Stimulated activated memory B cell treated with anti-CD40 and anti-IgM and Interleukin-4, amounts not matched to agents 10 μg/mL and 1 μg/mL and 100 μg/mL, for 72 hours (primary cell): ENCODE results near the gene SLC22A17.
A peak's percentile ranks its signal among the peaks of the same experiment; 100 is the strongest.
"Not testable (repeated sequence)": the region's sequence is repeated elsewhere in the genome, so short reads cannot be mapped to it uniquely, and the experiment has no call there.

Source experiments
- ATAC-seq: fragments of 150-1000 bp; cut with Tn5 transposase; 2 replicates; pipeline ENCODE4 v1.10.0; 2021
- H3K27ac Mint-ChIP-seq: one replicate; pipeline ENCODE4 v1.8.0; 2022; ENCODE audit warnings: mild to moderate bottlenecking, mixed read lengths
- H3K27me3 Mint-ChIP-seq: one replicate; pipeline ENCODE4 v1.8.0; 2022; ENCODE audit warnings: mixed read lengths
- H3K36me3 Mint-ChIP-seq: one replicate; pipeline ENCODE4 v1.8.0; 2022; ENCODE audit warnings: mixed read lengths
- H3K4me1 Mint-ChIP-seq: one replicate; pipeline ENCODE4 v1.8.0; 2022; ENCODE audit warnings: mixed read lengths
- H3K4me3 Mint-ChIP-seq: one replicate; pipeline ENCODE4 v1.8.0; 2022; ENCODE audit warnings: mild to moderate bottlenecking, moderate library complexity, mixed read lengths
- H3K9me3 Mint-ChIP-seq: one replicate; pipeline ENCODE4 v1.8.0; 2022; ENCODE audit warnings: mixed read lengths

Gene SLC22A17

DNA sequence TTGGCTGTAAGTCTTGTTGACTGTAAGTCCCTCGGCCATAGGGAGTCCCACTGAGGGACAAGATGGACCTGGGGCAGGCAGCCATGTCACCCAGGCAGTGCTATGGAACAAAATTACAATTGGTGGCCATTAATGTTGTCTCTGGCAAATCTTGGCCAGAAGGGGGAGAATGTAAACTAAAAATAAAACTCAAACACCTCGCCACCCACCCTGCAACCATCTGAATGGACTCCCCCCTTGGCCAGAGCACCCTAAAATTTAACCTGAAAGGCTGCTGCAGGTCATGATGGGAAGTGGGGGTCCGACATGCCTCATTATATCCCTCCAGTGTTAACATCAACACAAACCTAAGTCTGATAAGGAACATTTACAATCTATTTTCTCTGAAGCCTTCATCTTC is 8.2 kb downstream of the SLC22A17 start:
- Mint-ChIP-seq H3K9me3 (no peaks in the 10 kb centered on the region), H3K4me3 (no peak overlapping the region), H3K27ac (no peak overlapping the region), H3K27me3 (peaks cover 18% of the 10 kb centered on the region), H3K36me3 (no peaks in the 10 kb centered on the region), H3K4me1 (no peaks in the 10 kb centered on the region)
- ATAC-seq, result no peak

DNA sequence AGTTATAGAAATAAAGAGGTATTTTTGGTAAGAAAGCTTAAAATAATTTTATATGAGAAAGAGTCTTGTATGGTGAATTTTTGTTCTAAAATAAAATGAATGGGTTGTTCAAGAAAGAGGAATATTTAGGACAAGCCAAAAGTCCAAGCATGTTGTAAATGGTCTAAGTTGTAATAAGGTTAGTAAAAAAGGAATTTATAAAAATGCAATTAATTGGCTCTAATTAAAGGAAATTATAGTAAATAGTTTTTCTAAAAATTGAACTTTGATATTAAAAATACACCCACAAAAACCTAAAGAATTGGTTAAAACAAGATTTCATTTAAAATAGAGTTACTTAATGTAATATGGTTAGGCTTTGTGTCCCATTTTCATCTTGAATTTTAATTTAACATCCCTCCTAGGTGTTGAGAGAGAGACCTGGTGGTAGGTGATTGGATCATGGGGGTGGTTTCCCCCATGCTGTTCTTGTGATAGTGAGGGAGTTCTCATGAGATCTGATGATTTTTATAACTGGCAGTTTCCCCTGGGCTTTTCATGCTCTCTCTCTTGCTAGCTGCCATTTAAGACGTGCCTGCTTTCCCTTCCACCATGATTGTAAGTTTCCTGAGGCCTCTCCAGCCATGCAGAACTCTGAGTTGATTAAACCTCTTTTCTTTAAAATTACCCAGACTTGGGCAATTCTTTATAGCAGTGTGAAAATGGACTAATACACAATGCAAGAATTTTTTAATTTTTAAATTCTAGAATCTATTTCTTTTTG is 13.0 kb downstream of the SLC22A17 start:
- Mint-ChIP-seq H3K9me3 (peaks cover 3% of the 10 kb centered on the region), H3K36me3 (no peaks in the 10 kb centered on the region), H3K4me3 (no peak overlapping the region), H3K27ac (no peak overlapping the region), H3K27me3 (peaks cover 32% of the 10 kb centered on the region), H3K4me1 (no peaks in the 10 kb centered on the region)
- ATAC-seq, result no peak

DNA sequence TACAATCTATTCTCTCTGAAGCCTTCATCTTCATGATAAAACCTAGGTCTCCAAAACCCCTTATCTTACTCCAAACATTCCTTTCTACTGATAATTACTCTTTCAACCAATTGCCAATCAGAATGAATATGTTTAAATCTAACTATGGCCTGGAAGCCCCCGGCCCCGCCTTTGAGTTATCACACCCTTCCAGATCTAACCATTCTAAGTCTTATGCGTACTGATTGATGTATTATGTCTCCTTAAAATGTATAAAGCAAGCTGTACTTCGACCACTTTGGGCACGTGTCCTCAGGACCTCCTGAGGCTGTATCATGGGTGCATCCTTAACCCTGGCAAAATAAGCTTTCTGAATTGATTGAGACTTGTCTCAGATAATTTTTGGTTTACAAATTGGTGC is 17.1 kb downstream of the SLC22A17 start:
- no peak overlapping the region for H3K27ac Mint-ChIP-seq
- H3K4me1 Mint-ChIP-seq, result no peaks in the 10 kb centered on the region
- ATAC-seq, result no peak
- H3K36me3 Mint-ChIP-seq, result no peaks in the 10 kb centered on the region
- peaks cover 3% of the 10 kb centered on the region for H3K9me3 Mint-ChIP-seq
- no peak overlapping the region for H3K4me3 Mint-ChIP-seq
- H3K27me3 Mint-ChIP-seq, result peaks cover 32% of the 10 kb centered on the region

DNA sequence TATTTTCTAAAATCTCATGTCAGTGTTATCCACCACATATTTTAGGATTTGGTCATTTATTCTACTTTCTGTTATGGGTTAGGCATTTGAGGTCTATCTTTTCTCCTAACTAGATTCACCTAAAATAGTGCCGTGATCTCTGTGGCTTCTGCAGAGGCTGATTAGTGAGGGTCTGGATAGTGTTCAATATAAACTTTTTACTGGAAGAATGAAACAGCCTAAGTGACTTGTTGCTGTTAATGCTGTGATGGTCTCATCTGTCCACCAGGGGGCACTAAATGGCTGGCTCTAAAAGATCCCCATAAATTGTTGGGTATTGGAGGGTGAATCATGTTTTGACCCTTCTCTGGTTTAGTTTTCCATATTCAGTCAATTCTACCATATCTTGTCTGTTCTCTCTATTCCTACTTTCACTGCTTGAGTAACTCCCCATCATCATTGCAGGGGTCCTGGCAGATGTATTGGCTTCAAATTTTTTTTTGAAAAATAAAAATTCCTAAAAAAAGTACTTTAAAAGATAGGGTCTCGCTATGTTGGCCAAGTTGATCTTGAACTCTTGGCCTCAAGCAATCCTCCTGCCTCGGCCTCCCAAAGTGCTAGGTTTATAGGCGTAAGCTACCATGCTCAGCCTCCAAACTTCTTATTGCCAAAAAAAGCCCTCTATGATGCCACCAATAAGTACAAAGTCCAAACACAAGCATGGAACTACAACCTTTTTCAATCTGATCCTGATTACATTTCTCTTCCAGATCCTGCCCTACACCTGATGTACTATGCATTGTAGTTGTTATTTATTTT is 24.5 kb downstream of the SLC22A17 start:
- no peaks in the 10 kb centered on the region for H3K27me3 Mint-ChIP-seq
- H3K4me1 Mint-ChIP-seq, result peaks cover 9% of the 10 kb centered on the region
- peaks cover 21% of the 10 kb centered on the region for H3K36me3 Mint-ChIP-seq
- ATAC-seq, result peak; percentile 59
- no peak overlapping the region for H3K4me3 Mint-ChIP-seq
- no peak overlapping the region for H3K27ac Mint-ChIP-seq
- H3K9me3 Mint-ChIP-seq, result no peaks in the 10 kb centered on the region

DNA sequence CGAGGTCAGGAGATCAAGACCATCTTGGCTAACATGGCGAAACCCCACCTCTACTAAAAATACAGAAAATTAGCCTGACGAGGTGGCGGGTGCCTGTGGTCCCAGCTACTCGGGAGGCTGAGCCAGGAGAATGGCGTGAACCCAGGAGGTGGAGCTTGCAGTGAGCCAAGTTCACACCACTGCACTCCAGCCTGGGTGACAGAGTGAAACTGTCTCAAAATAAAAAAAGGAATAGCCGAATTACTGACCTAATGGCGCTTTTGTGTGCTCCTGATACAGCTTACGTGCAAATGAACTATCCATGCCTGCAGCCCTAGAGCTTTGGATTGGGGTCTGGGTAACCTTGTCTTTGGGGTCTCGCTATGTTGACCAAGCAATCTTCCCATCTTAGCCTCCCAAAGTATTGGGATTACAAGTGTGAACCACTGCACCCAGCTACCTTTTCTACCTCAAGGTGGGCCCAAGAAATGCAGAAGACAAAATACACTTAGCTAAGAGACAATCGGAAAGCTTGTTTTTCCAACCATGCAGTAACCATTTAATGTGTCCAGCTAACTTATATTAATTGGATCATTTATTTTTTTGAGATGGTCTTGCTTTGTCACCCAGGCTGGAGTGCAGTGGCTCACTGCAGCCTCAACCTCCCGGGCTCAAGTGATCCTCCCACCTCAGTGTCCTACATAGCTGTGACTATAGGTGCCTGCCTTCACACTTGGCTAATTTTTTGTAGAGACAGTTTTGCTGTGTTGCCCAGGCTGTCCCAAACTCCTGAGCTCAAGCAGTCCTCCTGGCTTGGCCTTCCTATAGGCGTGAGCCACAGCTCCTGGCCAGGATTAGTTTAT is 26.0 kb downstream of the SLC22A17 start:
- no peak for ATAC-seq
- Mint-ChIP-seq H3K27ac (no peak overlapping the region), H3K9me3 (no peaks in the 10 kb centered on the region), H3K4me1 (peaks cover 23% of the 10 kb centered on the region), H3K4me3 (no peak overlapping the region), H3K27me3 (no peaks in the 10 kb centered on the region), H3K36me3 (peaks cover 34% of the 10 kb centered on the region)

DNA sequence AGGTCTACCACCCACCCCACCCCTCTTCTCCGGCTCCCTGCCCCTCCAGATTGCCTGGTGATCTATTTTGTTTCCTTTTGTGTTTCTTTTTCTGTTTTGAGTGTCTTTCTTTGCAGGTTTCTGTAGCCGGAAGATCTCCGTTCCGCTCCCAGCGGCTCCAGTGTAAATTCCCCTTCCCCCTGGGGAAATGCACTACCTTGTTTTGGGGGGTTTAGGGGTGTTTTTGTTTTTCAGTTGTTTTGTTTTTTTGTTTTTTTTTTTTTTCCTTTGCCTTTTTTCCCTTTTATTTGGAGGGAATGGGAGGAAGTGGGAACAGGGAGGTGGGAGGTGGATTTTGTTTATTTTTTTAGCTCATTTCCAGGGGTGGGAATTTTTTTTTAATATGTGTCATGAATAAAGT is 26.9 kb downstream of the SLC22A17 start:
- not testable (repeated sequence) for H3K4me3 Mint-ChIP-seq, H3K27me3 Mint-ChIP-seq, ATAC-seq, H3K9me3 Mint-ChIP-seq
- H3K27ac Mint-ChIP-seq, result peak overlapping the region; percentile 21
- peaks cover 23% of the 10 kb centered on the region for H3K4me1 Mint-ChIP-seq
- H3K36me3 Mint-ChIP-seq, result peaks cover 34% of the 10 kb centered on the region

DNA sequence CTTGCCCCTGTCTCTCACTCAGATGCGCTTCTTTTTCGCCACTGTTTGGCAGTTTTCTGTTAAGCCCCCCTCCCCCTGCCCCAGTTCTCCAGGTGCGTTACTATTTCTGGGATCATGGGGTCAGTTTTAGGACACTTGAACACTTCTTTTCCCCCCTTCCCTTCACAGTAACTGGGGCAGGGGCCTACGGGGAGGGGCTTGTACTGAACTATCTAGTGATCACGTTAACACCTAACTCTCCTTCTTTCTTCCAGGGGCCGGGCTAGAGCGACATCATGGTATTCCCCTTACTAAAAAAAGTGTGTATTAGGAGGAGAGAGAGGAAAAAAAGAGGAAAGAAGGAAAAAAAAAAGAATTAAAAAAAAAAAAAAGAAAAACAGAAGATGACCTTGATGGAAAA is 27.7 kb downstream of the SLC22A17 start:
- H3K4me1 Mint-ChIP-seq, result peaks cover 29% of the 10 kb centered on the region
- ATAC-seq, result no peak
- peaks cover 39% of the 10 kb centered on the region for H3K36me3 Mint-ChIP-seq
- H3K27ac Mint-ChIP-seq, result no peak overlapping the region
- peaks cover 4% of the 10 kb centered on the region for H3K9me3 Mint-ChIP-seq
- no peaks in the 10 kb centered on the region for H3K27me3 Mint-ChIP-seq
- no peak overlapping the region for H3K4me3 Mint-ChIP-seq

DNA sequence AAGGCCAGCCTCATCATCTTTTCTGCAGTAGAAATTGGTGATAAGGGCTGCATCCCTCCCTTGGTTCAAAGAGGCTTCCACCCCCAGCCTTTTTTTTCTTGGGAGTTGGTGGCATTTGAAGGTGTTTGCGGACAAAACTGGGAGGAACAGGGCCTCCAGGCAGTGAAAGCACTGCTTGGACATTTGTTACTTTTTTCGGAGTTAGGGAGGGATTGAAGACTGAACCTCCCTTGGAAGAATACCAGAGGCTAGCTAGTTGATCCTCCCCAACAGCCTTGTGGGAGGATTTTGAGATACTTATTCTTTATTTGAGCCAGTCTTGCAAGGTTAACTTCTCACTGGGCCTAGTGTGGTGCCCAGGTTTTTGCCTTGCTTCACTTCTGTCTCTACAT is 28.2 kb downstream of the SLC22A17 start:
- no peaks in the 10 kb centered on the region for H3K27me3 Mint-ChIP-seq
- H3K4me3 Mint-ChIP-seq, result no peak overlapping the region
- peaks cover 45% of the 10 kb centered on the region for H3K36me3 Mint-ChIP-seq
- peaks cover 34% of the 10 kb centered on the region for H3K4me1 Mint-ChIP-seq
- no peak overlapping the region for H3K27ac Mint-ChIP-seq
- no peak for ATAC-seq
- peaks cover 8% of the 10 kb centered on the region for H3K9me3 Mint-ChIP-seq

DNA sequence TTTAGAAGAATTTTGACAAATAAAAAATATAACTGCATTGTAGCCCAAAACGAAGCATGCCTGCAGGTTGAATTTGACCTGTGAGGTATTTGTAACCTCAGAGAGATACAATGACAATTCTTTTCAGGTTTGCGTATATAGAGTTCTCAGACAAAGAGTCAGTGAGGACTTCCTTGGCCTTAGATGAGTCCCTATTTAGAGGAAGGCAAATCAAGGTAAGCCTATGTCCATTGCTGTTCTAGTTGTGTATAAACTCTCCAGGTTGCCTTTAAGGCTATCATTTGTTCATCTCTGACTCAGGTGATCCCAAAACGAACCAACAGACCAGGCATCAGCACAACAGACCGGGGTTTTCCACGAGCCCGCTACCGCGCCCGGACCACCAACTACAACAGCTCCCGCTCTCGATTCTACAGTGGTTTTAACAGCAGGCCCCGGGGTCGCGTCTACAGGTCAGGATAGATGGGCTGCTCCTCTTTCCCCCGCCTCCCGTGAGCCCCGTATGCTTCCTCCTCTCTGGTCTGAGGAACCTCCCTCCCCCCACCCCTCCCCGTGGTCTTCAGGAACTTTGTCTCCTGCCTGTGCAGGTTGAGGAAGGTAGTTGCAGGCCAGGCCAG is 28.7 kb downstream of the SLC22A17 start:
- peaks cover 36% of the 10 kb centered on the region for H3K4me1 Mint-ChIP-seq
- no peak for ATAC-seq
- H3K27ac Mint-ChIP-seq, result no peak overlapping the region
- no peak overlapping the region for H3K4me3 Mint-ChIP-seq
- peaks cover 8% of the 10 kb centered on the region for H3K9me3 Mint-ChIP-seq
- H3K27me3 Mint-ChIP-seq, result no peaks in the 10 kb centered on the region
- peaks cover 46% of the 10 kb centered on the region for H3K36me3 Mint-ChIP-seq

DNA sequence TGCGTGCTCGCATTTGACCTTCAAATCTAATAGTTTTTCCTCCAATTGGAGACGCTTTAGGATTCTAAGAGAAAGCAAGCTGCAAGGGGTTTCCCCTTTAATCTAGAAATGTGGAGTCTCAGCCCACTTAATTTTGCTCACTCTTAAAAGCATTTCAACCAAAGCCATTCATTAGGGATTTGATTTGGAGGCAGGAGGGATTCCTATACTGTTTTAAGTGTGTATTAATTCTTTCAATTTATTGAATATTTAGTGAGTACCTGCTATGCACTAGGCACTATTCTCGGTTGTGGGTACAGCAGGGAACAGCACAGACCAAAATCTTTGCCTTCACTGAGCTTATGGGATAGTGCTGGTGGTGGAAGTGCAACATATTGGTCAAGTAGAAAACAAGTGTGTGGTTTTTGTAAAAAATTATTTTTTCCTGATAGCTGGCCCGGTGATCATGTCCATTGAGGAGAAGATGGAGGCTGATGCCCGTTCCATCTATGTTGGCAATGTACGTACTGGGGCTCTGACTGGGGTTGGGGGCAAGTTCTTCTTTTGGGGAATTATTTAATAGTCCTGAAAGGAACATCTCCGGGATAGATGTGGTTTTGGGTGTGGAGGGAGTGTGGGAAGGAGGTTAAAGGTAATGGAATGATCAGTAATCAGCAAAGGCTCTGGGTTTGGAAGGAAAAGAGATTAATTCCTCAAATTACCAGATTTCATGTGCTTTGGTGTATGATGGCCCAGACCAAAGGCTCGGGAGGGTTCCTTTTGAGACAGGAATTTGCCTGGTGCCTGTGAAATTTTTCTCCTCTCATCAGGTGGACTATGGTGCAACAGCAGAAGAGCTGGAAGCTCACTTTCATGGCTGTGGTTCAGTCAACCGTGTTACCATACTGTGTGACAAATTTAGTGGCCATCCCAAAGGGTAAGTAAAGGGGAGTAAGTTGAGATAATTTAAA is 29.8 kb downstream of the SLC22A17 start:
- Mint-ChIP-seq H3K27ac (peak overlapping the region; percentile 96), H3K27me3 (no peaks in the 10 kb centered on the region), H3K4me3 (peak overlapping the region; percentile 93), H3K36me3 (peaks cover 46% of the 10 kb centered on the region), H3K4me1 (peaks cover 36% of the 10 kb centered on the region), H3K9me3 (peaks cover 8% of the 10 kb centered on the region)
- no peak for ATAC-seq

DNA sequence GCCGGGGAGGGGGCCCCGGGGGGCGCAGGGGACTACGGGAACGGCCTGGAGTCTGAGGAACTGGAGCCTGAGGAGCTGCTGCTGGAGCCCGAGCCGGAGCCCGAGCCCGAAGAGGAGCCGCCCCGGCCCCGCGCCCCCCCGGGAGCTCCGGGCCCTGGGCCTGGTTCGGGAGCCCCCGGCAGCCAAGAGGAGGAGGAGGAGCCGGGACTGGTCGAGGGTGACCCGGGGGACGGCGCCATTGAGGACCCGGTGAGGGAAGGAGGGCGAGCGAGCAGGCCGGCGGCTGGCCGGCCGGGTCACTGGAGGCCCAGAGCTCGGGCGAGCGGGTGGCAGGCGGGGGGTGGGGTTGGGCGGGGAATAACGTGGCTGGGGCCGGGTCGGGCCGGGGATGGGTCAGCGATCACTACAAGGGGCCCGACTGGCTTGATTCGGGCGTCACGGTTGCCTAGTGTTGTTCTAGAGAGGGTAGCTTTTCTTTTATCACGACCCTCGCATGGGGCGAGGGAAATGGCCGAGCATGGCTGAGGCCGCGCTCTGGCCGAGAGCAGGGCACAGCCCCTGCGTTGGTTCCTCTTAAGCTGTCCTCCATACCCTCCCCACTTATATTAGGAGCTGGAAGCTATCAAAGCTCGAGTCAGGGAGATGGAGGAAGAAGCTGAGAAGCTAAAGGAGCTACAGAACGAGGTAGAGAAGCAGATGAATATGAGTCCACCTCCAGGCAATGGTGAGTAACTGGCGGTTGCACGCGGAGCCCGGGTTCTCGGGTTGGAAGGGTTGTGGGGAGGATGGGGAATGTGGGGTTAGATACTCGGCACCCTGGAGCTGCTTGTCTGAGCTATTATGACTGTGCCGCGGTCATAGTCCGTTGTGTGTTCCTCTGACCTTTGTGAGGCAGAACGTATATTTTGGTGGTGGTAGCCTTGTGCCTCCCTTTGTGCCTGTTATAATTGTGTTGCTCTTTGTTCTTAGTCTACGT is 30.8 kb downstream of the SLC22A17 start:
- H3K36me3 Mint-ChIP-seq, result peaks cover 46% of the 10 kb centered on the region
- ATAC-seq, result peak; percentile 14
- H3K27ac Mint-ChIP-seq, result peak overlapping the region; percentile 96
- H3K27me3 Mint-ChIP-seq, result no peaks in the 10 kb centered on the region
- H3K4me3 Mint-ChIP-seq, result peak overlapping the region; percentile 93
- H3K9me3 Mint-ChIP-seq, result peaks cover 8% of the 10 kb centered on the region
- peaks cover 36% of the 10 kb centered on the region for H3K4me1 Mint-ChIP-seq

DNA sequence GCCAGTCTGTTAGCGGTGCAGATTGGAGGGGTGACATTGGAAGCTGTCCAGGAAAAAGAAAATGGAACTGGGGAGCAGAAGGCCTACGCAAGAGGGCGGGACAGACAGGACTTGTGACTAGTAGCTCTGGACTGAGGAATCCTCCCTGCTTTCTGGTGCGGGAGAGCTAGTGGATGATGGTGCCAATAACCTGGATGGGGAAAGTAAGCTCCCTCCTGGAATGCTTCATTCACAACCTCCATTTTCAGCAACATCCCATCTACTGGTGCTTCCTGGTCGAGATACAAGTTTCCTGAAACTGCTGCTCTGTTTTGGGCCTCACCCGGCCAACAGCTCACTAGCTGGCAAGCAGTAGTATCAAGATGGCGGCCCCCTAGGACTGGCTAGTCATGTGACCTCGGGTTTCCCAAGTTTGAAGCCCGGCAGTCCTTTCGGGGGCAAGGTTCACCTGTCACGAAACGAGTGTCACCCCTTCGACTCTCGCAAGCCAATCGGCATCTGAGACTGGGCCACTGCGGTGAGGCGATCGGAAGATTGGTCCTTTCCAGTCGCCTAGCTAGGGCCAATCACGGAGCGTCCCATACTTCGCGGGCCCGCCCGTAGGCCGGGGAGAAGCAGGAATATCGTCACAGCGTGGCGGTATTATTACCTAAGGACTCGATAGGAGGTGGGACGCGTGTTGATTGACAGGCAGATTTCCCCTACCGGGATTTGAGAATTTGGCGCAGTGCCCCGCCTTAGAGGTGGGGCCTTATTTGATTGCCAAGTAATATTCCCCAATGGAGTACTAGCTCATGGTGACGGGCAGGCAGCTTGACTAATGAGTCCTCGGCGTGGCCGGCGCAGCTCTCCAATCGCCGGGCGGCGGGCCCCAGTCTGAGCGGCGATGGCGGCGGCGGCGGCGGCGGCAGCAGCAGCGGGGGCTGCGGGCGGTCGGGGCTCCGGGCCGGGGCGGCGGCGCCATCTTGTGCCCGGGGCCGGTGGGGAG is 31.8 kb downstream of the SLC22A17 start, which contains the start of gene PABPN1:
PABPN1 (plus strand) TSS at position 874 of the 988 bp plus-strand sequence; CDS start at position 887, 13 bp downstream.
- Mint-ChIP-seq H3K36me3 (peaks cover 41% of the 10 kb centered on the region), H3K9me3 (peaks cover 8% of the 10 kb centered on the region), H3K4me3 (peak within 1 kb of the TSS; percentile 93), H3K27ac (peak within 1 kb of the TSS; percentile 96), H3K4me1 (peaks cover 34% of the 10 kb centered on the region), H3K27me3 (no peaks in the 10 kb centered on the region)
- ATAC-seq, result peak; percentile 95
